IPS-15b (cell line): ENCODE data around the gene CDC42BPB.

Experiments
- H3K27me3 ChIP-seq: one replicate; pipeline ENCODE4 v1.6.1; 2013; ENCODE audit warnings: low read length; ENCODE audit not compliant: control insufficient read depth, insufficient read depth
- H3K36me3 ChIP-seq: one replicate; pipeline ENCODE4 v1.6.1; 2013; ENCODE audit warnings: low read length; ENCODE audit not compliant: control insufficient read depth, insufficient read depth
- H3K4me1 ChIP-seq: one replicate; pipeline ENCODE4 v1.6.1; 2013; ENCODE audit warnings: mild to moderate bottlenecking, low read length; ENCODE audit not compliant: control insufficient read depth, insufficient read depth
- H3K4me3 ChIP-seq: one replicate; pipeline ENCODE4 v1.5.1; 2013; ENCODE audit warnings: low read depth, low read length
- H3K9ac ChIP-seq: one replicate; pipeline ENCODE4 v1.6.1; 2013; ENCODE audit warnings: low read depth, mild to moderate bottlenecking, low read length
- H3K9me3 ChIP-seq: one replicate; pipeline ENCODE4 v1.6.1; 2013; ENCODE audit warnings: mild to moderate bottlenecking, low read length; ENCODE audit not compliant: control insufficient read depth, insufficient read depth

The CDC42BPB gene, protein sequence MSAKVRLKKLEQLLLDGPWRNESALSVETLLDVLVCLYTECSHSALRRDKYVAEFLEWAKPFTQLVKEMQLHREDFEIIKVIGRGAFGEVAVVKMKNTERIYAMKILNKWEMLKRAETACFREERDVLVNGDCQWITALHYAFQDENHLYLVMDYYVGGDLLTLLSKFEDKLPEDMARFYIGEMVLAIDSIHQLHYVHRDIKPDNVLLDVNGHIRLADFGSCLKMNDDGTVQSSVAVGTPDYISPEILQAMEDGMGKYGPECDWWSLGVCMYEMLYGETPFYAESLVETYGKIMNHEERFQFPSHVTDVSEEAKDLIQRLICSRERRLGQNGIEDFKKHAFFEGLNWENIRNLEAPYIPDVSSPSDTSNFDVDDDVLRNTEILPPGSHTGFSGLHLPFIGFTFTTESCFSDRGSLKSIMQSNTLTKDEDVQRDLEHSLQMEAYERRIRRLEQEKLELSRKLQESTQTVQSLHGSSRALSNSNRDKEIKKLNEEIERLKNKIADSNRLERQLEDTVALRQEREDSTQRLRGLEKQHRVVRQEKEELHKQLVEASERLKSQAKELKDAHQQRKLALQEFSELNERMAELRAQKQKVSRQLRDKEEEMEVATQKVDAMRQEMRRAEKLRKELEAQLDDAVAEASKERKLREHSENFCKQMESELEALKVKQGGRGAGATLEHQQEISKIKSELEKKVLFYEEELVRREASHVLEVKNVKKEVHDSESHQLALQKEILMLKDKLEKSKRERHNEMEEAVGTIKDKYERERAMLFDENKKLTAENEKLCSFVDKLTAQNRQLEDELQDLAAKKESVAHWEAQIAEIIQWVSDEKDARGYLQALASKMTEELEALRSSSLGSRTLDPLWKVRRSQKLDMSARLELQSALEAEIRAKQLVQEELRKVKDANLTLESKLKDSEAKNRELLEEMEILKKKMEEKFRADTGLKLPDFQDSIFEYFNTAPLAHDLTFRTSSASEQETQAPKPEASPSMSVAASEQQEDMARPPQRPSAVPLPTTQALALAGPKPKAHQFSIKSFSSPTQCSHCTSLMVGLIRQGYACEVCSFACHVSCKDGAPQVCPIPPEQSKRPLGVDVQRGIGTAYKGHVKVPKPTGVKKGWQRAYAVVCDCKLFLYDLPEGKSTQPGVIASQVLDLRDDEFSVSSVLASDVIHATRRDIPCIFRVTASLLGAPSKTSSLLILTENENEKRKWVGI (N-terminal part only)

GRCh38 chr14:103057372-103058163, at the start of gene CDC42BPB:
TSS of gene CDC42BPB (minus strand) at chr14:103057549. CDS start at chr14:103057173, 376 bp downstream.
- peaks cover 2% of the 10 kb centered on the region for H3K4me1 ChIP-seq
- H3K9me3 ChIP-seq, result no peaks in the 10 kb centered on the region
- H3K4me3 ChIP-seq, result peak within 1 kb of the TSS; percentile 84
- no peaks in the 10 kb centered on the region for H3K27me3 ChIP-seq
- H3K9ac ChIP-seq, result peak within 1 kb of the TSS; percentile 16
- peaks cover 3% of the 10 kb centered on the region for H3K36me3 ChIP-seq

- Histone ChIP-seq H3K9ac (no peak overlapping the region), H3K4me1 (peaks cover 8% of the 10 kb centered on the region), H3K9me3 (no peaks in the 10 kb centered on the region)
Measured at GRCh38 chr14:103105580-103106150, 48.3 kb upstream of the CDC42BPB start.

GRCh38 chr14:103104654-103105452, 47.5 kb upstream of the CDC42BPB start:
- H3K9me3 ChIP-seq, result no peaks in the 10 kb centered on the region
- peaks cover 16% of the 10 kb centered on the region for H3K27me3 ChIP-seq
- H3K4me3 ChIP-seq, result peak overlapping the region; percentile 18
- peaks cover 6% of the 10 kb centered on the region for H3K4me1 ChIP-seq
- H3K36me3 ChIP-seq, result no peaks in the 10 kb centered on the region
- H3K9ac ChIP-seq, result no peak overlapping the region

More at GRCh38 chr14:103105580-103106150, 48.3 kb upstream of the CDC42BPB start:
- Histone ChIP-seq H3K36me3 (no peaks in the 10 kb centered on the region), H3K4me3 (no peak overlapping the region), H3K27me3 (peaks cover 16% of the 10 kb centered on the region)

DNA sequence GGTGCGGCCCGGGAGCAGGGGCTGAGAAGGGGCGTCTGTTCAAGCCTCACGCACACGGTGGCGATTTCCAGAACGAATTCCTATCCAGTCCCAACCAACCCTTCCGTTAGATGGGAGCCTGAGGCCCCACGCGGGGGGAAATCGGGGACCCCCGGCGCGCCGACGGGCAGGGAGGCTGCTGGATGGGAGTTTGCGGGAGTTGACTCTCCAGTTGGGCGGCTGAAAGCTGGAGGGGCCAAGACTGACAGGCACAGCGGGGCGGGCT, 47.0 kb upstream of the CDC42BPB start:
- Histone ChIP-seq H3K27me3 (peaks cover 16% of the 10 kb centered on the region), H3K9me3 (no peaks in the 10 kb centered on the region), H3K9ac (no peak overlapping the region), H3K4me3 (peak overlapping the region; percentile 18), H3K4me1 (peaks cover 6% of the 10 kb centered on the region), H3K36me3 (no peaks in the 10 kb centered on the region)

DNA sequence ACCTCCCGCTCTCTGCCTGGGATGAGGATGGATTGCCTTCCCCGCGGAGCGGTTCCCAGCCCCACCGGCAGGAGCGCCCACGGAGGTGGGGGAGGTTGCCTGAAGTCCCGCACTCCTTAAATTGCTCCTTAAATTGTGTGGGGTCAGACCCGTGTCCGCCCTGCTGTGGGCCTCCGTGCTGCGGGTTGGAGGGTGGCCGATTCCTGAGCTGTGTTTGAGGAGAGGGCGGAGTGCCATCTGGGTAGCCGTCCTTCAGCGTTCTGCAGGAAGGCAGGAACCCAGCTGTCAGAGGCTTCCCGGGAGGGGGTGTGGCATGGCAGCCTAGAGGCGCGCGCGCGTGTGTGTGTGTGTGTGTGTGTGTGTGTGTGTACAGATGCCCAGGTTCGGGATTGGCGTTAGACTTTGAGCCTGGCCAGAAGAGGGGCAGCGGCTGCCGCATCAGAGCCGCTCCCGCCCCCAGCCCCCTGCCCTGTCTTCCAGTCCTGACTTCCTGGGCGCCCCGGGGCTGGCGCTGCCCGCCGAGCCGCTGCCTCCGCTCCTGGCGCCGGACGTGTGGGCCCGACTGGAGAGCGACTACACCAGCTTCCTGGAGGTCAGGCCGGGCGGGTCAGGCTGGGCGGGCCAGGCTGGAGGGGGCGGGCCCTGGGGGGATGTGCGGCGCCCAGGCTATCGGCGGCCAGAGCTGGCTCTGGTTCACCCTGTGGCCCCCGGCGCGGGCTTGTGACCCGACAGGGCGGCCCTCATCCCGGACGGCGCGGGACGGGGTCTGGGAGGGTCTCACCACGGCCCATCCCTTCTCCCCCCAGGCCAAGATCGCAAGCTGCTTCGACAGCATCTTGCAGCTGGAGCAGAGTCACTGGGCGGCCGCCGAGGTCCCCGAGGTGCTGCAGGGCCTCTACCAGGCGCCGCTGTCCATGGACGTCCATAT, 46.4 kb upstream of the CDC42BPB start:
- Histone ChIP-seq H3K27me3 (peaks cover 16% of the 10 kb centered on the region), H3K9ac (no peak overlapping the region), H3K4me1 (peaks cover 6% of the 10 kb centered on the region), H3K9me3 (no peaks in the 10 kb centered on the region), H3K4me3 (no peak overlapping the region), H3K36me3 (no peaks in the 10 kb centered on the region)

- Histone ChIP-seq H3K9ac (no peak overlapping the region), H3K4me3 (no peak overlapping the region), H3K27me3 (peaks cover 16% of the 10 kb centered on the region), H3K36me3 (no peaks in the 10 kb centered on the region), H3K4me1 (peaks cover 3% of the 10 kb centered on the region), H3K9me3 (no peaks in the 10 kb centered on the region)
Measured at GRCh38 chr14:103102689-103103260, 45.4 kb upstream of the CDC42BPB start.

- H3K9me3 ChIP-seq, result no peaks in the 10 kb centered on the region
- no peak overlapping the region for H3K9ac ChIP-seq
- peaks cover 3% of the 10 kb centered on the region for H3K4me1 ChIP-seq
- H3K36me3 ChIP-seq, result no peaks in the 10 kb centered on the region
- peaks cover 16% of the 10 kb centered on the region for H3K27me3 ChIP-seq
- H3K4me3 ChIP-seq, result no peak overlapping the region
Measured at GRCh38 chr14:103101963-103102688, 44.8 kb upstream of the CDC42BPB start.

DNA sequence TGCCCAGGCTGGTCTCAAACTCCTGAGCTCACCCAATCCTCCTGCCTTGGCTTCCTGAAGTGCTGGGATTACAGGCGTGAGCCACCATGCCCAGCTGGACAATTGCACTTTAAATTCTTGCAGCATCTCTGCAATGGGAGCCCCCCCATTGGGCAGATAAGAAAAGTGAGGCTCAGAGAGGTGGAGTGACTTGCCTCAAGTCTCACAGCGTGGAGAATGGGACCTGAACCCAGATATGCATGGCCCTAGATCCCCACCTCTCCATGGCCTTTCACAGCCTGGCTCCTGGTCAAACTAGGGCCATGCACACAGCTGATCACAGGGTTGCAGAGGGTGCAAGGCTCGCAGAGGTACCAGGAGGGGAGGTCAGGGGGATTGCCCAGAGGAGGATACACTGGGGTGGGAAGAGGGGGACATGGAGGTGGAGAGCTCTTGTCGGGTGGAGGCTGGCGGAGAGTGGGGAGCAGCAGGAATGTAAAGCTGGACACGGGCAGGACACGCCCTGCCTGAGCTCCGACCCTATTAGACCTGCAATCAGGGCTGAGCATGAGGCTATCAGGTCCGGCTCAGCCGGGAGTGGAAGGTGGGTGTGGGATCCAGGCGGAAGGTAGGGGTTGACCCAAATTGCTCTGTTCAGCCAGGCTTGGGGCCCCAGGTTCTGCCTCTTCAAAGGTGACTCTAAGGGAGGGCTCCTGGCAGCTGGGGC, 44.1 kb upstream of the CDC42BPB start:
- H3K9ac ChIP-seq, result no peak overlapping the region
- peaks cover 3% of the 10 kb centered on the region for H3K4me1 ChIP-seq
- no peaks in the 10 kb centered on the region for H3K36me3 ChIP-seq
- no peaks in the 10 kb centered on the region for H3K9me3 ChIP-seq
- no peak overlapping the region for H3K4me3 ChIP-seq
- H3K27me3 ChIP-seq, result peaks cover 16% of the 10 kb centered on the region
